ENCODE data around the gene BPIFA3.
A peak's percentile ranks its signal among the peaks of the same experiment; 100 is the strongest.

BPIFA3 gene

GRCh38 chr20:33210371-33210770 lies 6.8 kb upstream of the BPIFA3 start:
- no peak overlapping the region for H3K27ac ChIP-seq (ENCODE audit: extremely low read depth, low read depth, low read length)

DNA sequence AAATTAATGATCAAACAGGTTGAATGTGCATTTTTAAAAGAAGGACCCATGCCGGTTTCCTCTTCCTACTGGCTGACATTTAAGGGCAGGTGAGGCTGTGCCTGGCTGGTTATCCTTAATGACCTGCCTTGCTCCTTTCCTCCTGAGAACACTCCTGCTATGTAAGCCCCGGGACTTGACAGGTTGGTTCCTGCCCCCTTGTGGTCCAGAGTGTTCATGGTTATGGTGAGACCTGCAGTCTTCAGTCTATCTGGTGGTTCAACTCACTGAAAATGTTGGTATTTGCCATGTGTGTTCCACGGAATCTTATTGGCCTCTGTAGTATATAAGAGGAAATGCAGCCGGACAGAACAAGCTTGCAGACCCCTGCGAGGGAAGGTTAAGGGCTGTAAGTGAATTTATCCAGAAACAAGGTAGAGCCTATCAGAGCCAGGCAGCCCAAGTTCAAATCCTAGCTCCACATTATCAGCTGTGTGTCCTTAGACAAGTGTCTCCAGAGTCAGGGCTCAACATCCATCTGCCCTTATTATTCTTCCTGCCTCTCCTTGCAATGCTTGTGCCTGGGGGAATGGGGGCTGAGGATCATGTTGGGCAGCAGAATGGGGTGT lies 5.2 kb upstream of the BPIFA3 start:
- TF ChIP-seq ZNF654 (tag by site-specific recombination; IDR thresholded peaks at IDR 0.05; ENCODE audit: low read depth) (peak; percentile 52), KLF7 (tag by site-specific recombination; IDR thresholded peaks at IDR 0.05; ENCODE audit: borderline replicate concordance) (no peak), ZNF341 (tag by site-specific recombination; IDR thresholded peaks at IDR 0.05; ENCODE audit: low read depth) (no peak), ZNF501 (tag by site-specific recombination; IDR thresholded peaks at IDR 0.05) (no peak)
- TF ChIP-seq, protein P1, sequence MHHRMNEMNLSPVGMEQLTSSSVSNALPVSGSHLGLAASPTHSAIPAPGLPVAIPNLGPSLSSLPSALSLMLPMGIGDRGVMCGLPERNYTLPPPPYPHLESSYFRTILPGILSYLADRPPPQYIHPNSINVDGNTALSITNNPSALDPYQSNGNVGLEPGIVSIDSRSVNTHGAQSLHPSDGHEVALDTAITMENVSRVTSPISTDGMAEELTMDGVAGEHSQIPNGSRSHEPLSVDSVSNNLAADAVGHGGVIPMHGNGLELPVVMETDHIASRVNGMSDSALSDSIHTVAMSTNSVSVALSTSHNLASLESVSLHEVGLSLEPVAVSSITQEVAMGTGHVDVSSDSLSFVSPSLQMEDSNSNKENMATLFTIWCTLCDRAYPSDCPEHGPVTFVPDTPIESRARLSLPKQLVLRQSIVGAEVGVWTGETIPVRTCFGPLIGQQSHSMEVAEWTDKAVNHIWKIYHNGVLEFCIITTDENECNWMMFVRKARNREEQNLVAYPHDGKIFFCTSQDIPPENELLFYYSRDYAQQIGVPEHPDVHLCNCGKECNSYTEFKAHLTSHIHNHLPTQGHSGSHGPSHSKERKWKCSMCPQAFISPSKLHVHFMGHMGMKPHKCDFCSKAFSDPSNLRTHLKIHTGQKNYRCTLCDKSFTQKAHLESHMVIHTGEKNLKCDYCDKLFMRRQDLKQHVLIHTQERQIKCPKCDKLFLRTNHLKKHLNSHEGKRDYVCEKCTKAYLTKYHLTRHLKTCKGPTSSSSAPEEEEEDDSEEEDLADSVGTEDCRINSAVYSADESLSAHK (tag by site-specific recombination; IDR thresholded peaks at IDR 0.05) = no peak
- ChIA-PET CTCF (interaction anchor here (0.5 to 3.1 kb wide), 13 partner anchors 9 to 416 kb away, joined by 3 to 15 read pairs (median 4); no protein-coding TSS in a partner anchor), POLR2A (no interaction called here)
- no peak overlapping the region for H3K4me3 ChIP-seq (ENCODE audit: low read depth, low read length)
- no peak overlapping the region for H3K27ac ChIP-seq (ENCODE audit: extremely low read depth, low read depth, low read length)
- no peaks in the 10 kb centered on the region for H3K4me1 ChIP-seq (ENCODE audit: control insufficient read depth, insufficient read depth, low read length)
- no peaks in the 10 kb centered on the region for H3K36me3 ChIP-seq (ENCODE audit: control insufficient read depth in 2 of 2, insufficient read depth in 1 of 2, low read length in 2 of 2)
- no peaks in the 10 kb centered on the region for H3K9me3 ChIP-seq (ENCODE audit: control insufficient read depth, insufficient read depth, low read depth, low read length)

More at GRCh38 chr20:33210371-33210770, 6.8 kb upstream of the BPIFA3 start:
- POLR2A ChIA-PET = no interaction called here
- no peaks in the 10 kb centered on the region for H3K36me3 ChIP-seq (ENCODE audit: control insufficient read depth in 2 of 2, insufficient read depth in 1 of 2, low read length in 2 of 2)
- TF ChIP-seq ZFHX2 (tag by site-specific recombination; conservative IDR thresholded peaks at IDR 0.05) = no peak
- no peak for TF ChIP-seq ZNF155 (tag by site-specific recombination; IDR thresholded peaks at IDR 0.05)
- TF ChIP-seq ZNF121 (tag by site-specific recombination; IDR thresholded peaks at IDR 0.05) = no peak
- TF ChIP-seq ZNF654 (tag by site-specific recombination; IDR thresholded peaks at IDR 0.05; ENCODE audit: low read depth) = no peak
- no peak for TF ChIP-seq ZNF157 (tag by site-specific recombination; IDR thresholded peaks at IDR 0.05)
- no peak for TF ChIP-seq KLF7 (tag by site-specific recombination; IDR thresholded peaks at IDR 0.05; ENCODE audit: borderline replicate concordance)
- TF ChIP-seq ZNF521 (tag by site-specific recombination; IDR thresholded peaks at IDR 0.05) = no peak
- no peak for TF ChIP-seq ZNF175 (tag by site-specific recombination; IDR thresholded peaks at IDR 0.05)
- TF ChIP-seq, protein P2, sequence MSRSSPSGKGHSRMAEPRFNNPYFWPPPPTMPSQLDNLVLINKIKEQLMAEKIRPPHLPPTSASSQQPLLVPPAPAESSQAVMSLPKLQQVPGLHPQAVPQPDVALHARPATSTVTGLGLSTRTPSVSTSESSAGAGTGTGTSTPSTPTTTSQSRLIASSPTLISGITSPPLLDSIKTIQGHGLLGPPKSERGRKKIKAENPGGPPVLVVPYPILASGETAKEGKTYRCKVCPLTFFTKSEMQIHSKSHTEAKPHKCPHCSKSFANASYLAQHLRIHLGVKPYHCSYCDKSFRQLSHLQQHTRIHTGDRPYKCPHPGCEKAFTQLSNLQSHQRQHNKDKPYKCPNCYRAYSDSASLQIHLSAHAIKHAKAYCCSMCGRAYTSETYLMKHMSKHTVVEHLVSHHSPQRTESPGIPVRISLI (tag by site-specific recombination; IDR thresholded peaks at IDR 0.05) = no peak
- no peak for TF ChIP-seq SCRT1 (tag by site-specific recombination; IDR thresholded peaks at IDR 0.05; ENCODE audit: borderline replicate concordance)
- no peak for TF ChIP-seq HOXA7 (CRISPR knock-in tag; IDR thresholded peaks at IDR 0.05; ENCODE audit: borderline replicate concordance)
- no peak for TF ChIP-seq ZNF335 (tag by site-specific recombination; conservative IDR thresholded peaks at IDR 0.05)
- no peak for TF ChIP-seq ZNF354C (tag by site-specific recombination; IDR thresholded peaks at IDR 0.05; ENCODE audit: borderline replicate concordance, low read depth)
- no peak for TF ChIP-seq HOXD13 (CRISPR knock-in tag; IDR thresholded peaks at IDR 0.05; ENCODE audit: borderline replicate concordance)
- no peak for TF ChIP-seq SETDB1 (IDR thresholded peaks at IDR 0.05; ENCODE audit: insufficient read length, low read length)
- TF ChIP-seq ZBTB6 (tag by site-specific recombination; IDR thresholded peaks at IDR 0.05) = no peak
- no peak for TF ChIP-seq ZBTB17 (tag by site-specific recombination; IDR thresholded peaks at IDR 0.05)
- TF ChIP-seq ZNF416 (tag by site-specific recombination; IDR thresholded peaks at IDR 0.05) = no peak
- no peak for TF ChIP-seq ZFP37 (tag by site-specific recombination; IDR thresholded peaks at IDR 0.05)
- H3K9me3 ChIP-seq (ENCODE audit: control insufficient read depth, insufficient read depth, low read depth, low read length) = no peaks in the 10 kb centered on the region
- CTCF ChIA-PET = interaction anchor here (0.6 to 1.0 kb wide), 4 partner anchors 21 to 388 kb away, joined by 3 to 5 read pairs (median 3); no protein-coding TSS in a partner anchor
- H3K4me1 ChIP-seq (ENCODE audit: control insufficient read depth, insufficient read depth, low read length) = no peaks in the 10 kb centered on the region
- H3K4me3 ChIP-seq (ENCODE audit: low read depth, low read length) = no peak overlapping the region
